Fibroblast of lung (primary cell): ENCODE measurements around the gene TMEM209.

ENCODE experiments used
- CTCF ChIP-seq, 2 donors: IDR thresholded peaks in 1 of 2; conservative IDR thresholded peaks in 1 of 2; 1 replicate in 1 of 2; 2 replicates in 1 of 2; pipeline ENCODE4 v1.5.1; 2011 to 2012; ENCODE audit warnings: low read length in 2 of 2, control low read depth in 1 of 2, inconsistent platforms in 1 of 2, low read depth in 1 of 2, mild to moderate bottlenecking in 1 of 2
- EZH2 ChIP-seq: IDR thresholded peaks from 2 replicates; pipeline ENCODE4 v1.5.1; 2012; ENCODE audit warnings: low read length, control low read depth, mild to moderate bottlenecking; ENCODE audit errors: missing control alignments

- TF ChIP-seq CTCF (conservative IDR thresholded peaks at IDR 0.05 in 1 of 2, IDR thresholded peaks at IDR 0.05 in 1 of 2; ENCODE audit: low read depth in 1 of 2, low read length in 2 of 2) (no peak), EZH2 (no peak)
These were observed 64.5 kb downstream of the TMEM209 start for GRCh38 chr7:130140551-130141160.
